Stimulated activated CD8-positive, alpha-beta memory T cell treated with anti-CD3 and anti-CD28 coated beads, Interleukin-4, amount 100 ng/mL, for 48 hours (primary cell): ENCODE results near the gene CLINT1.
A peak's percentile ranks its signal among the peaks of the same experiment; 100 is the strongest.

Experiments used
- DNase-seq: peaks from one replicate; pipeline ENCODE4 v3.0.0-alpha.2; 2020

The CLINT1 gene

GRCh38 chr5:157756122-157756521 lies 102.8 kb downstream of the CLINT1 start:
- DNase-seq = no peak

- DNase-seq = no peak
Measured at GRCh38 chr5:157750320-157750719, 108.6 kb downstream of the CLINT1 start.

- no peak for DNase-seq
Measured at GRCh38 chr5:157749462-157749799, 109.5 kb downstream of the CLINT1 start.

GRCh38 chr5:157748760-157749461 lies 110.0 kb downstream of the CLINT1 start:
- no peak for DNase-seq

- DNase-seq = no peak
Measured at GRCh38 chr5:157747766-157748700, 110.9 kb downstream of the CLINT1 start.

GRCh38 chr5:157747173-157747740 lies 111.7 kb downstream of the CLINT1 start:
- DNase-seq = no peak

GRCh38 chr5:157745041-157745456 lies 113.9 kb downstream of the CLINT1 start:
- no peak for DNase-seq

- DNase-seq = peak; percentile 41
Measured at GRCh38 chr5:157744051-157745011, 114.6 kb downstream of the CLINT1 start.

GRCh38 chr5:157743163-157744050 lies 115.5 kb downstream of the CLINT1 start, which contains the start of gene LSM11:
Gene LSM11, plus strand, starts transcription at chr5:157743712. Its CDS starts 39 bp downstream, at chr5:157743751.
- DNase-seq = peak; percentile 95

- no peak for DNase-seq
Measured at GRCh38 chr5:157741131-157741530, 117.8 kb downstream of the CLINT1 start.

- no peak for DNase-seq
Measured at GRCh38 chr5:157740229-157740610, 118.7 kb downstream of the CLINT1 start.

- DNase-seq = no peak
Measured at GRCh38 chr5:157739388-157740228, 119.3 kb downstream of the CLINT1 start.

- DNase-seq = no peak
Measured at GRCh38 chr5:157735991-157736390, 123.0 kb downstream of the CLINT1 start.
